ENCODE results near the gene EFNB3. TPM values are rescaled to one million over a fixed set of nuclear protein-coding genes. Genes with fewer than 3 reads are reported as not detected.

EFNB3 gene
- total and polyA plus RNA-seq, 2 of the 13 experiments (the other 11 are each of a cell fraction or from before 2014, with no cell fraction given), result 0.07 to 0.25 TPM

- CTCF ChIA-PET (ENCODE audit: low intra/inter-chr PET ratio, low total read pairs), result no interaction called here
- TF ChIP-seq ZNF567 (CRISPR knock-in tag; IDR thresholded peaks at IDR 0.05; ENCODE audit: borderline replicate concordance), result no peak
- no peak for TF ChIP-seq NCOA1 (CRISPR knock-in tag; IDR thresholded peaks at IDR 0.05)
- no peak for TF ChIP-seq ATM (IDR thresholded peaks at IDR 0.05; ENCODE audit: borderline replicate concordance)
- TF ChIP-seq HMG20B (CRISPR knock-in tag; conservative IDR thresholded peaks at IDR 0.05), result no peak
- TF ChIP-seq HBP1 (CRISPR knock-in tag; IDR thresholded peaks at IDR 0.05; ENCODE audit: low read depth), result no peak
- TF ChIP-seq ZHX2 (IDR thresholded peaks at IDR 0.05; ENCODE audit: low read depth), result no peak
- TF ChIP-seq ZHX2 (CRISPR knock-in tag; IDR thresholded peaks at IDR 0.05; ENCODE audit: borderline replicate concordance), result no peak
- TF ChIP-seq ZNF780A (CRISPR knock-in tag; IDR thresholded peaks at IDR 0.05), result no peak
- no peak for TF ChIP-seq ZNF280D (CRISPR knock-in tag; IDR thresholded peaks at IDR 0.05)
- no peak for TF ChIP-seq SIN3A (IDR thresholded peaks at IDR 0.05; ENCODE audit: borderline replicate concordance, low read depth, low read length)
- TF ChIP-seq ZNF432 (CRISPR knock-in tag; IDR thresholded peaks at IDR 0.05; ENCODE audit: borderline replicate concordance), result no peak
- no peak for TF ChIP-seq RBM39 (IDR thresholded peaks at IDR 0.05; ENCODE audit: low read depth, low read length, poor library complexity, severe bottlenecking)
- no peak for TF ChIP-seq TCF7L2 (IDR thresholded peaks at IDR 0.05; ENCODE audit: low read depth, low read length)
- no peak for TF ChIP-seq PHF5A (CRISPR knock-in tag; IDR thresholded peaks at IDR 0.05; ENCODE audit: low read depth, unreplicated experiment)
- no peak for TF ChIP-seq HIVEP1 (CRISPR knock-in tag; IDR thresholded peaks at IDR 0.05)
- no peak for TF ChIP-seq TBL1XR1 (IDR thresholded peaks at IDR 0.05; ENCODE audit: borderline replicate concordance, low read length, partially characterized antibody)
Observed at GRCh38 chr17:7737601-7738000, 32.6 kb downstream of the EFNB3 start.

More at GRCh38 chr17:7737601-7738000, 32.6 kb downstream of the EFNB3 start:
- H3K4me1 ChIP-seq (ENCODE audit: insufficient read depth, low read length), result no peaks in the 10 kb centered on the region
- in situ Hi-C loops (cut with HindIII; ENCODE audit: extremely low pct_ligation_motif_present, low pct_unique_long_range_greater_than_20kb) (no loop called here), intact Hi-C loops (cut with micrococcal nuclease; ENCODE audit: unreplicated experiment) (no loop called here)
- no peaks in the 10 kb centered on the region for H3K36me3 ChIP-seq (replicated peaks in 1 of 2; ENCODE audit: control insufficient read depth in 1 of 2, insufficient read depth in 2 of 2, low read length in 2 of 2)
- H4K20me1 ChIP-seq (ENCODE audit: insufficient read depth, low read length), result no peaks in the 10 kb centered on the region
- 34% methylated on average over 4 of the region's 5 CpGs for WGBS (ENCODE audit: low lambda C conversion rate)
- FAIRE-seq (no peak), ATAC-seq (no peak), DNase-seq (ENCODE audit: low spot score) (no peak)
- H3K27ac ChIP-seq (ENCODE audit: extremely low read length, insufficient read depth, low read length), result no peak overlapping the region
- H3K27me3 ChIP-seq (ENCODE audit: control insufficient read depth in 1 of 2, insufficient read depth in 2 of 2, low read length in 2 of 2), result peaks cover 14 to 64% of the 10 kb centered on the region in 2 experiments
- POLR2A ChIA-PET, result no interaction called here
- no TSS peak for BruUV-seq (replicated peaks)
- no peak overlapping the region for H2AFZ ChIP-seq (ENCODE audit: low read length)
- no peaks in the 10 kb centered on the region for H3K79me2 ChIP-seq (ENCODE audit: insufficient read depth, low read length)
- no peak overlapping the region for H3K4me3 ChIP-seq (replicated peaks in 1 of 3; ENCODE audit: insufficient read depth in 1 of 3, low read depth in 2 of 3, low read length in 3 of 3)
- H3K9me3 ChIP-seq (ENCODE audit: low read length), result no peaks in the 10 kb centered on the region
- no peak overlapping the region for H3K9ac ChIP-seq (ENCODE audit: insufficient read depth, low read depth, low read length)
- no peak overlapping the region for H3K4me2 ChIP-seq (ENCODE audit: low read depth, low read length)

Data from HepG2 (cell line).